Fibroblast of mammary gland (primary cell): Measurements from ENCODE around the gene WDR45.

Source experiments
- DNase-seq: peaks from one replicate; pipeline ENCODE4 v3.0.0-alpha.2; 2010; ENCODE audit warnings: low read depth
- H3K4me3 ChIP-seq: 2 replicates; pipeline ENCODE4 v1.5.1; 2011; ENCODE audit warnings: low read depth, mild to moderate bottlenecking, low read length, moderate library complexity; ENCODE audit not compliant: control insufficient read depth
- CTCF ChIP-seq: conservative IDR thresholded peaks from 2 replicates; pipeline ENCODE4 v1.5.1; 2011; ENCODE audit warnings: low read depth, low read length, inconsistent platforms; ENCODE audit not compliant: control insufficient read depth, insufficient read depth

WDR45 gene

DNA sequence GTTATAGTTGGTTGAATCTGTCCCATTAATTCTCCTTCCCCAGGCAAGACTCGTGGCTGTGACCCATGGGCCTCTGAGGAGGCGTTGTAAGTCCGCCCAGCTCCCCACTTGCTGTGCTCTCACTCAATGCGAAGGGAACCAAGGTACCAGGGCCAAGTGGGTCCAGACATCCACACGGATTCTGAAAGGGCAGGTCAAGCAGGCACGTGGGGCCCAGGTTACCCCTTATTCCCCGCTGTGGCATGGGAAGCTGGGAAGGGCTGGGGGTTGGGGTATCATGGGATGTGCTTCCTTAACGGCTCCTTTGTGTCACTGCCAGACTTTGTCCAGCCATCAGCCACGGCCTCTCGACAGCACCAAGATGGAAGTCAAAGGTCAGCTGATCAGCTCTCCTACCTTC is 17.8 kb downstream of the WDR45 start:
- DNase-seq: no peak
- H3K4me3 ChIP-seq: no peak overlapping the region
- no peak for TF ChIP-seq CTCF

- H3K4me3 ChIP-seq: no peak overlapping the region
- DNase-seq: no peak
- no peak for TF ChIP-seq CTCF
These were observed 18.2 kb downstream of the WDR45 start for GRCh38 chrX:49061490-49061889.

DNA sequence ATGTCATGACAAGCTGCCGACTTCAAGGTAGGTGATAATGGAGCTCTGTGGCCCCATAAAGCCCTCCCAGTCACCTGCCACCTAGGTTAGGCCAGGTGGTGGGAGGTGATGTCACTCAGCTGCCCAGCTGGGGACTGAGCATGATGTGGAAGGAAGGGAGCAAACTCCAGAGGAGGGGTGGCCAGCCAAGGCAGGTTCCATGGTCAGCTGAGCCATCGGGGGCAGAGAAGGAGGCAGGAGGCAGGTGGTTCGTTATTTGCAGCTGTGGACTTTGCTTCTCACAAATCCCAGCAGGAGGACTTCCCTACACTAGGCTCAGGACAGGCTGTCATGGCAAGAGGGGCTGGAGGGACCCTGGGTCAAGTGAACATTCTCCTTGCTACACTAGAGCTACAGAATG is 18.8 kb downstream of the WDR45 start:
- TF ChIP-seq CTCF: no peak
- no peak overlapping the region for H3K4me3 ChIP-seq
- DNase-seq: no peak

- TF ChIP-seq CTCF: no peak
- no peak for DNase-seq
- H3K4me3 ChIP-seq: no peak overlapping the region
These were observed 20.0 kb downstream of the WDR45 start for GRCh38 chrX:49059681-49060085.

- no peak for DNase-seq
- TF ChIP-seq CTCF: no peak
- no peak overlapping the region for H3K4me3 ChIP-seq
These were observed 20.5 kb downstream of the WDR45 start for GRCh38 chrX:49059201-49059600.

- no peak within 1 kb of the TSS for H3K4me3 ChIP-seq
- DNase-seq: no peak
- no peak for TF ChIP-seq CTCF
These were observed 20.9 kb downstream of the WDR45 start, which contains the start of gene CCDC120 for GRCh38 chrX:49058794-49059193. CCDC120 (plus strand) TSS chrX:49058999; CDS start chrX:49062042, 3,043 bp downstream.

- no peak for TF ChIP-seq CTCF
- no peak for DNase-seq
These were observed 25.5 kb downstream of the WDR45 start for GRCh38 chrX:49054073-49054762.

More at GRCh38 chrX:49054073-49054762, 25.5 kb downstream of the WDR45 start:
- peak overlapping the region; percentile 30 for H3K4me3 ChIP-seq
